ENCODE results near the gene TCF4.

TCF4 gene

DNA sequence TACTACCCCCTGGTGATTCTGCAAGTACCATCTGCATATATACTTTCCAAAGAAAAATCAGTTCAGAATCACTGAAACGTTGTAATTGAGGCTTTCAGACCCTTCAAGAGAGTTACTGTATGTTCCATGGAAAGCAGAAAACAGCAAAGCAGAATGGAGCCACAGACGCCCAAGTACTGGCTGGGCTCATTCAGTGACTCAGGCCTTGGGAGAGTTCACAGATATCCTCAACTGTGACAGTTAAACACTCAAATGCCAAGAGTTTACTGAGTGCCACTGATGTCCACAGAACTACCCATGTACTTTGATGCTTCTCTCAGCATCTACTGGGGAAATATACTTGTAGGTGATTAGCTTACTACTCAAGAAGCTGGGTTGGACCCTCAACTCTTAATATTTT lies 303.4 kb downstream of the TCF4 start:
- in situ Hi-C loops (cut with MboI; ENCODE audit: low pct_unique_long_range_greater_than_20kb, low sequenced_read_pairs, unreplicated experiment), result no loop called here
- no peak for DNase-seq (ENCODE audit: low spot score)
- TF ChIP-seq, protein P1, sequence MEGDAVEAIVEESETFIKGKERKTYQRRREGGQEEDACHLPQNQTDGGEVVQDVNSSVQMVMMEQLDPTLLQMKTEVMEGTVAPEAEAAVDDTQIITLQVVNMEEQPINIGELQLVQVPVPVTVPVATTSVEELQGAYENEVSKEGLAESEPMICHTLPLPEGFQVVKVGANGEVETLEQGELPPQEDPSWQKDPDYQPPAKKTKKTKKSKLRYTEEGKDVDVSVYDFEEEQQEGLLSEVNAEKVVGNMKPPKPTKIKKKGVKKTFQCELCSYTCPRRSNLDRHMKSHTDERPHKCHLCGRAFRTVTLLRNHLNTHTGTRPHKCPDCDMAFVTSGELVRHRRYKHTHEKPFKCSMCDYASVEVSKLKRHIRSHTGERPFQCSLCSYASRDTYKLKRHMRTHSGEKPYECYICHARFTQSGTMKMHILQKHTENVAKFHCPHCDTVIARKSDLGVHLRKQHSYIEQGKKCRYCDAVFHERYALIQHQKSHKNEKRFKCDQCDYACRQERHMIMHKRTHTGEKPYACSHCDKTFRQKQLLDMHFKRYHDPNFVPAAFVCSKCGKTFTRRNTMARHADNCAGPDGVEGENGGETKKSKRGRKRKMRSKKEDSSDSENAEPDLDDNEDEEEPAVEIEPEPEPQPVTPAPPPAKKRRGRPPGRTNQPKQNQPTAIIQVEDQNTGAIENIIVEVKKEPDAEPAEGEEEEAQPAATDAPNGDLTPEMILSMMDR (IDR thresholded peaks at IDR 0.05; ENCODE audit: extremely low read depth, insufficient read depth, missing control alignments), result no peak

DNA sequence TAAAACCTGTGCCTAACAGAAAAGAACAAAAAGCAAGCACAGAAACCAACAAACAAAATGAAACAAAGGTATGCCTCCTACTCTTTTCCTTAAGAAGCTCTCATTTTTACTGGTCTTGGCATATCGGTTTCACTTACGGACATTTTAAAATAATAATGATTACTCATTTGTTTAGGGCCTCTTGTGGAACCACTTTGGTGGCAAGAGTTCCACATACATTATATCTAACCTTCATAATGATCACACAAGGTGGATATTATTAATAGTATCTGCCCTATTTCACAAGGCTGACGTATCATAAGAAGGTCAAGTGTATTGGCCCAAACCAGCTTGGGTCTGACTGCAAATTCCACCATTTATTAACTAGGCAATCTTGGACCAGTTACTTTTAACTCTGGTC lies 304.7 kb downstream of the TCF4 start:
- in situ Hi-C loops (cut with MboI; ENCODE audit: low pct_unique_long_range_greater_than_20kb, low sequenced_read_pairs, unreplicated experiment), result no loop called here
- DNase-seq (ENCODE audit: low spot score), result no peak
- TF ChIP-seq, protein P1 (IDR thresholded peaks at IDR 0.05; ENCODE audit: extremely low read depth, insufficient read depth, missing control alignments), result no peak

DNA sequence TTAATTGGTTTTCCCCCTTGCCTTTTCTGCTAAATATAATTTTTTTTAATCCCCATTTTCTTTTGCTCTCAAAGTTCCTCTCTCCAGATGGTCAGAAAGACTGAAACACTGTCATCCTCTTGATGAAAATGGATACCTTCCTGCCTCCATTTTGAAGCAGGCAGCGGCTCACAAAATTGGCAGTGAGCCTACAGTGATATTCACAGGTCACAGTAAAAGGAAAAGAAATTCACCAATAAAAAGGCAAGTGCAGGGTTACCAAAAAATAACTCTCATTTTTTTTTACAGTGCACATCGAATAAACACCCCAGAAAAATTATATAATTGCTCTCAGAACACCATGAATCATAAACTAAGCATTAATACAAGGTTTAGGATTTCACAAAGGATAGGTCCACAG lies 307.5 kb downstream of the TCF4 start:
- DNase-seq (ENCODE audit: low spot score), result no peak
- TF ChIP-seq, protein P1 (IDR thresholded peaks at IDR 0.05; ENCODE audit: extremely low read depth, insufficient read depth, missing control alignments), result no peak
- in situ Hi-C loops (cut with MboI; ENCODE audit: low pct_unique_long_range_greater_than_20kb, low sequenced_read_pairs, unreplicated experiment), result no loop called here

DNA sequence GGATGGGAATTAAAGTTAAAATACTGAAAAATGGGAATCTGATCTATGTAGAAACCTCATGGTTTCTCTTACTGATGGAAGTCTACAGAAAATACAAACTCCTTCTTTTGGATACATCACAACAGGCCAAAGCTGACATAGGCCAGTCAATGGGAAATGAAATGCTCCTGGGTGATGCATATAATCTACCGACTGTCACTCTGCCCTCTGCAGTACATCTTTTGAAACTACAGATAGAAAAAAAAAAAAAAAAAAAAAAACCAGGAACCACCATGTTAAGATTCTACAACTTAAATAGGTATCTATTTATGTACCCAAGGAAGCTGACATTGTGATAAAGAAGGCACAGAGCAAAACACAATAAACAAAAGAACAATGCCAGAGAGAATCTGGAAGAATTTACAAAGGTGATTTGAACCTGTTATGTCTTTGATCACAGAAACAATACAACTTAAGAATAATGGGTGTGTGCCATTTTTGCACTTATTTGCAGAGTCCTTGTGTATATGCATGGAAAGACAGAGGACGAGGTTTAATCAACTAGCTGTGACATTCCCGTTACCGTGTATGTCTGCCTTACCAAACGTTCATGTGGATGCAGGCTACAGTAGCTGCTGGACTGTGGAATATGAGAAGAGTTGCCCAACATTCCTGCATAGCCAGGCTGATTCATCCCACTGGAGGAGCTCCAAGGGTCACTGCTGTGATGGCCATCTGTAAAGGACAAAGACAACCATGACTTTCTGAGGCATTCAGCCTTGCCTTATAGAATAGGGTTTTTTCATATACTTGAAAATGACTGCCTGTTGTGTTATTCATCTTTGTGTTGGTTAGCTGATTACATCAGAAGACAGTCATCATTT lies 312.7 kb downstream of the TCF4 start:
- TF ChIP-seq, protein P1 (IDR thresholded peaks at IDR 0.05; ENCODE audit: extremely low read depth, insufficient read depth, missing control alignments), result peak; percentile 12
- no peak for DNase-seq (ENCODE audit: low spot score)
- in situ Hi-C loops (cut with MboI; ENCODE audit: low pct_unique_long_range_greater_than_20kb, low sequenced_read_pairs, unreplicated experiment), result no loop called here

DNA sequence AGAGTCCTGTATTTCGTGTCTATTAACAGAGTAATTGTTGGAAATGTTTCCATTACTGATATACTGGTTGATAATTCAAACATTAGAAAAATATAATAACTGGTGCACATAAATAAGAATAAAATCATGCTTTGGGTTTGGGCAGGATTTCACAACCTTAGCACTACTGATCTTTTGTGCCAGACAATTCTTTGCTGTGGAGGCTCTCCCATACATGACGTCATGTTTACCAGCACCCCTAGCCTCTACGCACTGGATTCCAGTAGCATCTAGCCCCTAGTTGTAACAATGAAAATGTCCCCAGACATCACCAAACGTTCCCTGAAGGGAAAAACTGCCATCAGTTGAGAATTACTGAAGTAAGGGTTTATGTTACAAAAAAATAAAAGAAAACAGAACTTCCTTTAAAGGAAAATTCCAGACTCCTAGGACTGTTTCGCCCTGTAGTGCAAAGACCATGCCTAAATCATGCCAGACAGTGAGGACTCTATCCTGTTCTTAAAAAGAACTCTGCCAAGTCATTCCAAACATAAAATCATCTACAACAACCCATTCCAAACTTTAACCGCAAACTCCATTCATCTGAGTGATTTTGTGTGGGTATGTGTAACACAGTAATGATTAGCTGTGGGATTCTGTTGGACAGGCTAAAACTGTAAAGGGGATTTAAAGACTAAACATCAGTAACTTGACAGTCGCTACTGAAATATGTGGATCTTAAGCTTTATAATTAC lies 315.3 kb downstream of the TCF4 start:
- DNase-seq (ENCODE audit: low spot score), result no peak
- TF ChIP-seq, protein P1 (IDR thresholded peaks at IDR 0.05; ENCODE audit: extremely low read depth, insufficient read depth, missing control alignments), result no peak

DNA sequence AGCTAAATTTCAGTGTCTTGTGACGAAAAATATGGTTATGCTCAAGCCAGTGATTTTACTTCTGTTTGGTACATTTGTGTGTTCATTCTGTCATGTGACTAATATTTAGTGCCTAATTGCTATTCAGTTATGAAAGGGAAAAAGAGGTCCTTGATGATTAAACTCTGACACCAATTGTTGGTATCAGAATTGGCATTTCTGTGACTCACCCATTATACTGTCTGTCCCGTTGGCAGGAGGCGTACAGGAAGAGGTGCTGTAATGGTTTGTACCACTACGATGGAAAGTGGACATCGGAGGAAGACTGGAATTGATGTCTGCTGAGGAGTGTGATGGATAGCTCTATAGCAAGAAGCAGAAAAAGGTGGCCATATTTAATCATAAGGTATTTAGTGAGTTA lies 318.4 kb downstream of the TCF4 start:
- in situ Hi-C loops (cut with MboI; ENCODE audit: low pct_unique_long_range_greater_than_20kb, low sequenced_read_pairs, unreplicated experiment), result no loop called here
- no peak for DNase-seq (ENCODE audit: low spot score)
- TF ChIP-seq, protein P1 (IDR thresholded peaks at IDR 0.05; ENCODE audit: extremely low read depth, insufficient read depth, missing control alignments), result no peak

More for the DNA sequence above, 315.3 kb downstream of the TCF4 start:
- in situ Hi-C loops (cut with MboI; ENCODE audit: low pct_unique_long_range_greater_than_20kb, low sequenced_read_pairs, unreplicated experiment), result no loop called here

All from GM13977 (cell line).